Fibroblast of lung (primary cell): Measurements from ENCODE around the gene ANLN. TPM values are rescaled to one million over a fixed set of nuclear protein-coding genes. Genes with fewer than 3 reads are reported as not detected.

Experiments
- DNase-seq, 2 donors: peaks; one replicate each; pipeline versions ENCODE4 v3.0.0 to v3.0.0-alpha.2; 2010; ENCODE audit warnings: low read depth in 2 of 2
- H2AFZ ChIP-seq: 2 replicates; pipeline ENCODE4 v1.5.1; 2012; ENCODE audit warnings: low read length, control low read depth, inconsistent platforms
- H3K27ac ChIP-seq: 2 replicates; pipeline ENCODE4 v1.5.1; 2011; ENCODE audit warnings: low read length, control low read depth; ENCODE audit not compliant: insufficient read depth
- H3K27me3 ChIP-seq: 2 replicates; pipeline ENCODE4 v1.5.1; 2011; ENCODE audit warnings: mild to moderate bottlenecking, low read length; ENCODE audit not compliant: control insufficient read depth, insufficient read depth
- H3K36me3 ChIP-seq: 2 replicates; pipeline ENCODE4 v1.5.1; 2011; ENCODE audit warnings: low read length; ENCODE audit not compliant: control insufficient read depth, insufficient read depth
- H3K4me1 ChIP-seq: 2 replicates; pipeline ENCODE4 v1.5.1; 2011; ENCODE audit warnings: low read length; ENCODE audit not compliant: control insufficient read depth, insufficient read depth; ENCODE audit errors: extremely low read depth
- H3K4me2 ChIP-seq: 2 replicates; pipeline ENCODE4 v1.5.1; 2011; ENCODE audit warnings: low read length, control low read depth; ENCODE audit not compliant: insufficient read depth; ENCODE audit errors: extremely low read depth
- H3K4me3 ChIP-seq, 4 experiments: fragments of 200-600 bp in 1 of 4; sonication (generic) in 1 of 4; replicated peaks in 1 of 4; 2 replicates each; pipeline ENCODE4 v1.5.1; 2011 to 2016; ENCODE audit warnings: low read length in 4 of 4, low read depth in 3 of 4, mild to moderate bottlenecking in 3 of 4, control low read depth in 2 of 4, inconsistent platforms in 1 of 4, mixed read lengths in 1 of 4; ENCODE audit not compliant: insufficient read depth in 1 of 4; ENCODE audit errors: control extremely low read depth in 1 of 4
- H3K79me2 ChIP-seq: 2 replicates; pipeline ENCODE4 v1.5.1; 2012; ENCODE audit warnings: mild to moderate bottlenecking, low read length, inconsistent platforms; ENCODE audit not compliant: control insufficient read depth, insufficient read depth
- H3K9ac ChIP-seq: 2 replicates; pipeline ENCODE4 v1.5.1; 2011; ENCODE audit warnings: mild to moderate bottlenecking, low read length, control low read depth; ENCODE audit not compliant: insufficient read depth
- H3K9me3 ChIP-seq: 2 replicates; pipeline ENCODE4 v1.5.1; 2012; ENCODE audit warnings: low read depth, low read length; ENCODE audit not compliant: control insufficient read depth, insufficient read depth
- H4K20me1 ChIP-seq: 2 replicates; pipeline ENCODE4 v1.5.1; 2011; ENCODE audit warnings: low read length; ENCODE audit not compliant: control insufficient read depth, insufficient read depth; ENCODE audit errors: extremely low read depth
- CTCF ChIP-seq, 2 donors: IDR thresholded peaks in 1 of 2; conservative IDR thresholded peaks in 1 of 2; 1 replicate in 1 of 2; 2 replicates in 1 of 2; pipeline ENCODE4 v1.5.1; 2011 to 2012; ENCODE audit warnings: low read length in 2 of 2, control low read depth in 1 of 2, inconsistent platforms in 1 of 2, low read depth in 1 of 2, mild to moderate bottlenecking in 1 of 2
- EZH2 ChIP-seq: IDR thresholded peaks from 2 replicates; pipeline ENCODE4 v1.5.1; 2012; ENCODE audit warnings: low read length, control low read depth, mild to moderate bottlenecking; ENCODE audit errors: missing control alignments
- polyA plus RNA-seq, 2 donors: library from polyadenylated mRNA; depleted of rRNA in 1 of 2; stranded (reverse) in 1 of 2; unstranded in 1 of 2; fragments of >200 nt; gene quantifications; 2 replicates each; pipeline ENCODE4 v1.2.1, GENCODE V29; 2011 to 2012; ENCODE audit warnings: missing spikeins in 1 of 2
- total RNA-seq: library from RNA; depleted of rRNA; stranded (reverse); fragments of >200 nt; gene quantifications from 2 replicates; pipeline ENCODE4 v1.2.1, GENCODE V29; 2014

The ANLN gene
- total and polyA plus RNA-seq, 2 donors (not counting 1 experiment from before 2014, with no cell fraction given), result 21.5 to 25.3 TPM

GRCh38 chr7:36497775-36498174, 108.1 kb downstream of the ANLN start:
- no peak for DNase-seq
- Histone ChIP-seq H3K4me1 (no peaks in the 10 kb centered on the region), H4K20me1 (no peaks in the 10 kb centered on the region), H2AFZ (no peak overlapping the region), H3K27me3 (no peaks in the 10 kb centered on the region), H3K9me3 (no peaks in the 10 kb centered on the region), H3K4me3 (no peak overlapping the region), H3K27ac (no peak overlapping the region), H3K9ac (no peak overlapping the region), H3K4me2 (no peak overlapping the region), H3K79me2 (no peaks in the 10 kb centered on the region), H3K36me3 (no peaks in the 10 kb centered on the region)
- no peak for TF ChIP-seq CTCF (conservative IDR thresholded peaks at IDR 0.05 in 1 of 2, IDR thresholded peaks at IDR 0.05 in 1 of 2; ENCODE audit: low read depth in 1 of 2, low read length in 2 of 2)
- TF ChIP-seq EZH2, result no peak

Other genes with a start within 250 kb of the ANLN start
- gene EEPD1, start 236.6 kb upstream of the ANLN start, total RNA-seq, result 8.4 and 9.2 TPM in 2 replicates
- gene EEPD1, start 236.6 kb upstream of the ANLN start, polyA plus RNA-seq, result 3.9 and 15.9 TPM in 2 replicates